Kidney epithelial cell (primary cell): Measurements from ENCODE around the gene FAM20C. TPM values are rescaled to one million over a fixed set of nuclear protein-coding genes. Genes with fewer than 3 reads are reported as not detected.

Experiments used
- DNase-seq: peaks from one replicate; pipeline ENCODE4 v3.0.0-alpha.2; 2010; ENCODE audit warnings: low read depth
- H3K27me3 ChIP-seq: 2 replicates; pipeline ENCODE4 v1.6.0; 2011; ENCODE audit warnings: low read length; ENCODE audit not compliant: control insufficient read depth, insufficient read depth
- H3K36me3 ChIP-seq: 2 replicates; pipeline ENCODE4 v1.5.1; 2011; ENCODE audit warnings: low read length; ENCODE audit not compliant: control insufficient read depth, insufficient read depth
- H3K4me3 ChIP-seq: 2 replicates; pipeline ENCODE4 v1.5.1; 2011; ENCODE audit warnings: low read depth, mild to moderate bottlenecking, control low read depth, low read length
- total RNA-seq: library from RNA; depleted of rRNA; stranded (reverse); fragments of >200 nt; gene quantifications from 2 replicates; pipeline ENCODE4 v1.2.3, GENCODE V29; 2015
- TF ChIP-seq, protein P1 (sequence below): IDR thresholded peaks from 2 replicates; pipeline ENCODE4 v1.5.1; 2011; ENCODE audit warnings: mild to moderate bottlenecking, moderate library complexity, low read length, control low read depth, inconsistent platforms; ENCODE audit not compliant: insufficient read depth, poor library complexity, severe bottlenecking

The FAM20C gene
- total RNA-seq, 1 donor from 2014 or later, result 39.1 TPM

GRCh38 chr7:292226-292625 is 99.9 kb downstream of the FAM20C start:
- TF ChIP-seq, protein P1, sequence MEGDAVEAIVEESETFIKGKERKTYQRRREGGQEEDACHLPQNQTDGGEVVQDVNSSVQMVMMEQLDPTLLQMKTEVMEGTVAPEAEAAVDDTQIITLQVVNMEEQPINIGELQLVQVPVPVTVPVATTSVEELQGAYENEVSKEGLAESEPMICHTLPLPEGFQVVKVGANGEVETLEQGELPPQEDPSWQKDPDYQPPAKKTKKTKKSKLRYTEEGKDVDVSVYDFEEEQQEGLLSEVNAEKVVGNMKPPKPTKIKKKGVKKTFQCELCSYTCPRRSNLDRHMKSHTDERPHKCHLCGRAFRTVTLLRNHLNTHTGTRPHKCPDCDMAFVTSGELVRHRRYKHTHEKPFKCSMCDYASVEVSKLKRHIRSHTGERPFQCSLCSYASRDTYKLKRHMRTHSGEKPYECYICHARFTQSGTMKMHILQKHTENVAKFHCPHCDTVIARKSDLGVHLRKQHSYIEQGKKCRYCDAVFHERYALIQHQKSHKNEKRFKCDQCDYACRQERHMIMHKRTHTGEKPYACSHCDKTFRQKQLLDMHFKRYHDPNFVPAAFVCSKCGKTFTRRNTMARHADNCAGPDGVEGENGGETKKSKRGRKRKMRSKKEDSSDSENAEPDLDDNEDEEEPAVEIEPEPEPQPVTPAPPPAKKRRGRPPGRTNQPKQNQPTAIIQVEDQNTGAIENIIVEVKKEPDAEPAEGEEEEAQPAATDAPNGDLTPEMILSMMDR, result no peak
- Histone ChIP-seq H3K27me3 (peaks cover 78% of the 10 kb centered on the region), H3K4me3 (no peak overlapping the region)

GRCh38 chr7:292826-293225 is 100.5 kb downstream of the FAM20C start:
- H3K27me3 ChIP-seq, result peaks cover 83% of the 10 kb centered on the region
- no peak for DNase-seq
- TF ChIP-seq, protein P1, result no peak
- H3K4me3 ChIP-seq, result no peak overlapping the region
- H3K36me3 ChIP-seq, result no peaks in the 10 kb centered on the region

More at GRCh38 chr7:292226-292625, 99.9 kb downstream of the FAM20C start:
- DNase-seq, result no peak
- no peaks in the 10 kb centered on the region for H3K36me3 ChIP-seq

GRCh38 chr7:293681-294439 is 101.5 kb downstream of the FAM20C start:
- no peaks in the 10 kb centered on the region for H3K36me3 ChIP-seq
- no peak for DNase-seq
- H3K27me3 ChIP-seq, result peaks cover 85% of the 10 kb centered on the region
- no peak overlapping the region for H3K4me3 ChIP-seq
- TF ChIP-seq, protein P1, result no peak

DNA sequence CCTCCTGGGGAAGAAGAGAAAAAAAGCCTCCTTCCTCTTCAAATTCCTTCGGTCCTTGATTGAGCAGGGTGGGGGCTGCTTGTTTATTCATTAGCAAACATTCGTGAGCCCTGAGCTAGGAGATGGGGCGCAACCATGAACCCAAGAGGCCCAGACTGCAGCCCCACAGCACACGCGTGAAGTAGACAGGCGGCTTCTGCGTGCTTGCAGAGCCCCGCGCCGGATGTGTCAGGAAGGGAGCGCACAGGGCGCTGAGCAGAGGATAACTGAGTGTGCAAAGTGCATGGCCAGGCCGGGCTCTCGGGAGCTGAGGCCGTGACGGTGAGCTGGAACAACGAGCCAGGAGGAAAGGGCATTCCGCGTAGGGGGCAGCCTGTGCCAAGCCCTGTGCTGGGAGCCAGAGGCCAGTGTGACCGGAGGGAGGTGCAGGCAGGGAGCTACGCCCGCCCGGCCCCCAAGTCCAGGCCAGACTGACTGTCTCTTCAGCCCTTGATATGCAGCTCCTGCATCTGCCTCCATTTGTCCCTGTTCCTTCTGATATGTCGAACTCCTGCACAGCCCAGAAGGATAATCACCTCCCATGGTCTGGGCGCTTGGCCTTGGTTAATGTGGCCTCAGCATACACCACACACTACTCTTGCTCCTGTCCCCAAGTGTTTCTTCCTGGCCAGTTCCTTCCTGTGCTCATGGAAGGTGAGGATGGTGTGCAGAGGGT is 102.2 kb downstream of the FAM20C start:
- no peak overlapping the region for H3K4me3 ChIP-seq
- H3K36me3 ChIP-seq, result no peaks in the 10 kb centered on the region
- TF ChIP-seq, protein P1, result no peak
- no peak for DNase-seq
- H3K27me3 ChIP-seq, result peaks cover 83% of the 10 kb centered on the region

- no peak for DNase-seq
- Histone ChIP-seq H3K36me3 (no peaks in the 10 kb centered on the region), H3K27me3 (peaks cover 77% of the 10 kb centered on the region), H3K4me3 (no peak overlapping the region)
- TF ChIP-seq, protein P1, result no peak
These were observed 103.1 kb downstream of the FAM20C start for GRCh38 chr7:295155-296154.
